Astrocyte of the spinal cord (primary cell): ENCODE results near the gene TNFRSF14.
"Not testable (repeated sequence)": the region's sequence is repeated elsewhere in the genome, so short reads cannot be mapped to it uniquely, and the experiment has no call there.

Source experiments
- DNase-seq: peaks from one replicate; pipeline ENCODE4 v3.0.0; 2011; ENCODE audit warnings: low read depth, low spot score
- H3K4me3 ChIP-seq: 2 replicates; pipeline ENCODE4 v1.5.1; 2011; ENCODE audit warnings: low read depth, mild to moderate bottlenecking, low read length, moderate library complexity
- in situ Hi-C: cut with HindIII; loops from 2 replicates; pipeline ENCODE4 v1.10.0; 2017; ENCODE audit warnings: low sequenced_read_pairs
- TF ChIP-seq, protein P1 (sequence below): IDR thresholded peaks from 2 replicates; pipeline ENCODE4 v1.5.1; 2012; ENCODE audit warnings: low read depth, mild to moderate bottlenecking, low read length, inconsistent platforms

TNFRSF14 gene

DNA sequence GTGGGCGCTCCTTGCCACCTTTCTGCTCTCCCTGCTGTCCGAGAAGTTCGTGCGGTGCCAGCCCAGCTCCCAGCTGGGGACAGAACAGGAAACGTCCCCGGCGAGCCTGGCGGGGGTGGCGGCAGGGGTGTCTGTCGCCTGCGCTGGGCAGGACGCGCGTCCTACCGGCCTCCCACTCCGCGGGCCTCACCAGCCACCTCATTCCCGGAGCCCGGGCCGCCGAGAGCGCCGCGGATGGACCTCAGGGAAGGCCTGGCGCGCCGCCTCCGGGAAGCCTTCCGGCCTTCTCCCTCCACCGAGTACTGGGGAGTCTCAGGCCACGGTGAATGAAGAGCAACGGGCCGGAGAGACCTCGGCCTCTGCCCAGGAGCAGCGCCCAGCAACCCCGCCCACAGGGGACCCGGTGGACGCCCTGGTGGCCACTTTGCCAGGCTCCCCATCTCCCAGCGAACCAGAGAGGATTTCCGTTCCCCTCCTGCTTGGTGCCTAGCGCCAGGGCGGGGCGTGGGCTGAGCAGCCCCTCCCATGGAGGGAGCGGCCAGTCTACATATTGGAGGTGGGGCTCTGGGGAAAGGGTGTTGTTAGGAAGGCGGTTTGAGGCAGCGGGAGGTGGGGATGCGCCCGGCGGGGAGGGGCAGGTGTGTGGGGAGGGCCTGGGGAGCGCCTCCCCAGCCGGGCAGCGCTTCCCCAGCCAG, 9.5 kb upstream of the TNFRSF14 start:
- peak; percentile 70 for DNase-seq
- TF ChIP-seq, protein P1, sequence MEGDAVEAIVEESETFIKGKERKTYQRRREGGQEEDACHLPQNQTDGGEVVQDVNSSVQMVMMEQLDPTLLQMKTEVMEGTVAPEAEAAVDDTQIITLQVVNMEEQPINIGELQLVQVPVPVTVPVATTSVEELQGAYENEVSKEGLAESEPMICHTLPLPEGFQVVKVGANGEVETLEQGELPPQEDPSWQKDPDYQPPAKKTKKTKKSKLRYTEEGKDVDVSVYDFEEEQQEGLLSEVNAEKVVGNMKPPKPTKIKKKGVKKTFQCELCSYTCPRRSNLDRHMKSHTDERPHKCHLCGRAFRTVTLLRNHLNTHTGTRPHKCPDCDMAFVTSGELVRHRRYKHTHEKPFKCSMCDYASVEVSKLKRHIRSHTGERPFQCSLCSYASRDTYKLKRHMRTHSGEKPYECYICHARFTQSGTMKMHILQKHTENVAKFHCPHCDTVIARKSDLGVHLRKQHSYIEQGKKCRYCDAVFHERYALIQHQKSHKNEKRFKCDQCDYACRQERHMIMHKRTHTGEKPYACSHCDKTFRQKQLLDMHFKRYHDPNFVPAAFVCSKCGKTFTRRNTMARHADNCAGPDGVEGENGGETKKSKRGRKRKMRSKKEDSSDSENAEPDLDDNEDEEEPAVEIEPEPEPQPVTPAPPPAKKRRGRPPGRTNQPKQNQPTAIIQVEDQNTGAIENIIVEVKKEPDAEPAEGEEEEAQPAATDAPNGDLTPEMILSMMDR = no peak
- H3K4me3 ChIP-seq = peak overlapping the region; percentile 43
- in situ Hi-C loops = no loop called here

DNA sequence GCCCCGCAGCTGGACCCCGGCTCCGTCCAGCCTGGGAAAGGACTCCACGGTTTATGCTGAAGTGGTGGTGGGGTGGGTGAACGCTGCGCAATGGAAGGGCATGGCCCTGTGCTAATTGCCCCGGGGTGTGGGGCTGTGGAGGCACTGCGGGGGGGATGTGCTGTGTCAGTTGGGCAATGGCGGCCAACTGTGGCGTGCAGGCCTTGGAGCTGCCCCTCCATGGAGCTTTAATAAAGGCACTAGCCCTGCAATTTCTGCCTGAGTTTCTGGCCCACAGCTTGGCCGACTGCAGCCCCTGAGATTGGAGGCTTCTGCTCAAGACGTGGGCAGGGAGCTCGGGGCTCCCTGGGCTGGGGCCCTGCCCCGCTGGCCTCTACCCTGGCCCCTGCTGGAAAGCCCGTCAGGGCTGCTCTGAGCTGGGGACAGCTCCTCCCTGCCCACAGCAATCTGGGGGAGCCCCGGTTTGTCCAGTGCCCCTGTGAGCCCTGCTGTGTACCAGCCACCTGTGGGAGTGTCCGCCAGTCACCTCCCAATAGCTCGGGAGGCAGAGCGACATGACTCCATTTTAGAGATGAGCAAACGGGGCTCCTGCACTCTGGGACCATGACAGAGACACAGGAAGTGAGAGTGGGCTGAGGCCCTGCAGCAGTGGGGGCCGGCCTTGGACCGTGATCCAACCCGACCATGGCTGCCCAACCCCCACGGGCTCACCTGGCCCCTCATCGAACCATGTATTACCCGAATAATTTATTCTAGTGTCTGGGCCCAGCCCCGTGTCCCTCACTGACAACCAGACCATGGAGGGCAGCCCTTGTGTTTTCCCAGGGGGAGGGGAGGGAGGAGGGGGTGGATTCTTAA, 8.7 kb upstream of the TNFRSF14 start:
- in situ Hi-C loops = no loop called here
- TF ChIP-seq, protein P1 = no peak
- H3K4me3 ChIP-seq = peak overlapping the region; percentile 43
- DNase-seq = no peak

DNA sequence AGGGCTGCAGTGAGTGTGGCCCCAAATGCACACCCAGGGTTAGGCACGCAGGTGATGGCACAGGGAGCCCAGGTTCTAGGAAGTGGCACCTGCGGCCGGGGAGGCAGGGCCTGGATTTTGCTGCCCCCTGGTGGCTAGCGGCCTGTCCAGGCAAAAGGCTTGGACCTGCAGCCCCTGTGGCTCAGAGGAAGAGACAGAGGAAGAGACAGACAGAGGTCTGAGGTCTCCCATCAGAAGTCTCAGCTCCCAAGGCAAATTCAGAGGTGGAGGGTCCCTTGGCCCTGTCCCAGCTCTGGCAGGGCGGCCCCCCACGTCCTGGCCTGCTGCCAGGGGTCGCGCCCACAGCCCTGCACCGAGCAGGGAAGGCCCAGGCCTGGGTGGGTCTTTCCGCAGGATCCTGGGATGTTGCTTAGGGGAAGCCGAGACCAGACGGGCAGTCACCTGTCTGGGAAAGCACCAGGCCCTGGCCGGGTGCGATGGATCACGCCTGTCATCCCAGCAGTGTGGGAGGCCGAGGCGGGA, 8.0 kb upstream of the TNFRSF14 start:
- no peak overlapping the region for H3K4me3 ChIP-seq
- peak; percentile 55 for DNase-seq
- in situ Hi-C loops = no loop called here
- TF ChIP-seq, protein P1 = peak; percentile 97

DNA sequence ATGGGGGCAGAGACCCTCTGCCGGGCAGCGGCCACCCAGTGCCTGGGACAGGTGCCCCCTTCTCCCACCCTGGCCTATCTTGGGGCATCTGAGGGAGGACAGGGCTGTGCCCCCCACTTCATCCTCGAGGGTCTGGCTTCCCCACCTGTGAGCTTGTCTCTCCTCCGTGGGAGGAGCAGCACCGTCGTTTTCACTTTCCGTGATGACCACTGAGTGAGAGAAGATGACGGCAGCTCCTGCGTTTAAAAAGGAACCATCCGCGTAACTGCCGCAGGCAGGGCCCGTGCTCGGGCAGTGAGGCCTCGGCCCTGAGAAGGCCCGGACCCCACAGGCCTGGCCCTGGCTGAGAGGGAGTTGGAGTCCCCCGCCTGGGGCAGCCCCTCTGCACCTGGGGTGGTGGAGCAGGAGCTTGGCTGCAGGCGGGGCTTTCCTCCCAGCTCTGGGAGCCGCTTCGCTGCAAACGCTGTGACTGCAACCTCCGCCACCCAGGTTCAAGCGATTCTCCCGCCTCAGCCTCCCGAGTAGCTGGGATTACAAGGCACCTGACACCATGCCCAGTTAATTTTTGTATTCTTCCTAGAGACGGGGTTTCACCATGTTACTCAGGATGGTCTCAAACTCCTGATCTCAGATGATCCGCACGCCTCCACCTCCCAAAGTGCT, 6.7 kb upstream of the TNFRSF14 start:
- DNase-seq, H3K4me3 ChIP-seq, in situ Hi-C loops: not testable (repeated sequence)

DNA sequence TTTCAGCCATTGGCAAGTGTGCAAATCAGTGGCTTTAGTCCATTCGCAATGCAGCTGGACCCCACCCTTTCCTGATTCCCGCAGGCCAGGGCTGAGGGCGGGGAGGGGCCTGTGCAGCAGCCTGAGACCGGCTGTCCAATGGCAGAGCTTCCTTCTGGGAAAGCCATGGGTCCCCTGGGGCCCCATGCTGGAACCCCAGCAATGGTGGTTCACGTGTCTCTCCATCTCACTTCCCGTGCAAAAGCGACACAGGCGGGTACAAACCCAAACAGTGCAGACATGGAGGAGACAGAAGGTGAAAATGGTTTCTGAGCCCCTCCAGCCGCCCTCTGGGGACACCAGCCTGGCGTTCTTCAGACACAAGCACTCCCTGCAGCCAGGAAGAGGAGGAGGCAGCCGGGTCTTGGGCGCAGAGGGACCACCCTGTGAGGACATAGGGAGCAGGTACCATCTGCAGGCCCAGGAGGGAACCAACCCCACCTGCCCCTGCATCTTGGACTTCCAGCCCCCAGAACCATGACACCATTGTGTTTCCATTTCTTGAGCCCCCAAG, 5.8 kb upstream of the TNFRSF14 start:
- DNase-seq, in situ Hi-C loops, H3K4me3 ChIP-seq: not testable (repeated sequence)

DNA sequence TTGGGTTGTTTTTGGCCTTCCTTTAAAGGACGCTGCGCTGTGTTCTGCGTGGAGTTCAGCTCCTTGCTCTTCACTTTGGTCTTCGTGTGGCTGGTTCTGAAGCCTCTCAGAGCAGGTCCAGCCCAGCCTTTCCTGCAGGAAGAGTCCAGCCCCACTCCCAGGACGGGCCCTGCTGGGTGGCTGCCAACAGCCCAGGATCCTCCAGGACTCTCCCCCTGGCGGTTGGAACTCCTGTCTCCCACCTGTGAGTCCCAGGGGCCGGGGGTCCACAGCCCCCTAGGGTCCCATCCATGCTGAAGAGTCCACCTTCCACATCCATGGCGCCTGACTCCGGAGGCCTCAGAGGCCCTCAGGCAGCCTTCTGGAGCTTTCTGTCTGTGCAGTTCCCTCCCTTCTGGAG, 4.6 kb upstream of the TNFRSF14 start:
- DNase-seq, in situ Hi-C loops: not testable (repeated sequence)

DNA sequence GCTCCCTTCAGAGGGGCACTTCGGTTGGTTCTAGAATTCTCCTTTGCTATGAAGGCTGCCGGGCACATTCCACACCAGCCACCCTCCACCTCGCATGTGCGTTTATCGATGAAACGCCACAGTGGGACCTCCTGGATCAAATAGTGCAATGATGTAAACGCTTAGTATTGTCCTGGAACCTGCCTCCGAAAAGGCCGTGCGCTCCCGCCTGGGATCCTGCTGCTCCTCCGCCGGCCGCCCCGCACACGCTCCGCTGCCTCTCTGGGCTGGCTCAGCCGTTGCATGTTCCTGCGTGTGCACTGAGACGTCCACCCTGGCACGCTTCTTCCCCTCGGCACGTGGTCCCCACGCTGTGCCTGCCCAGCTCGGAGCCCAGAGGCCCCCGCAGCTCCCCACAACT, 4.0 kb upstream of the TNFRSF14 start:
- in situ Hi-C loops = no loop called here
- H3K4me3 ChIP-seq = no peak overlapping the region
- no peak for DNase-seq
- TF ChIP-seq, protein P1 = no peak

More for the DNA sequence above, 4.6 kb upstream of the TNFRSF14 start:
- H3K4me3 ChIP-seq = not testable (repeated sequence)

DNA sequence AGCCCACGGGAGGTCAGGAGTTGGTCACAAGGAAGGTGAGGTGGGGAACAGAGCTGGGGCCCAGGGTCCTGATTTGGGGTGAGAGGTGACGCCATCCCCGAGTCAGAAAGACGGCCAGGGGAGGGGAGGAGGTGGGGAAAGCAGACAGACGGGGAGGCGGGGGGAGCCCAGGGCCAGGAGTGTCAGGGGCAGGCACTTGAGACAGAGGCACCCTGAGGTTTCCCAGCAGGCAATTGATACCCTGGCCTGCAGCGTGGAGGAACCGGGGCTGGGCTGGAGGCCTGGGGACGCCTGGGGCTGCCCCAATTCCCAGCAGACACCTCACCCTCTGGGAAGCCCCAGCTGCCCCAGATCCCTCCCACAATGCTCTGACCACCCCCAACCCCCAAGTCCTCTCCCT, 3.1 kb upstream of the TNFRSF14 start:
- in situ Hi-C loops, DNase-seq, H3K4me3 ChIP-seq: not testable (repeated sequence)
